ENCODE results near the gene NEU3.
"Not testable (repeated sequence)": the region's sequence is repeated elsewhere in the genome, so short reads cannot be mapped to it uniquely, and the experiment has no call there.

NEU3 gene

DNA sequence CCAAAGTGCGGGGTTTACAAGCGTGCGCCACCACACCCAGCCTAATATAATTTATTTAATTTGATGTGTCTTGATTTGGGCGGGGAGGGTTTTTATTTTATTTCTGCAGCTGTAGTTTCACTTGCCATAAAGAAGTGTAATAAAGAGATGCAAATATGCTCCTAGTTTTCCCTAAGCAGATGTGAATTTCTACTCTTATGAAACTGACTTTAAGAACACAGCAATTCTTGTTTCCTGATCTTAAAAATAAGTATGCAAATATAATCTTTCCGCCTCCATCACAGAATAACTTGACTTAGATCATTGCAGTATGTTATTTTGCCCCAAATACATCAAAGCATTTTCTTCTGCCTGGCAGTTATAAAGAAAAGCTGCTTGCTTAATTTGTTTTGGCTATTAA lies 35.3 kb upstream of the NEU3 start:
- Histone ChIP-seq H3K9ac (ENCODE audit: low read depth in 1 of 2, low read length in 2 of 2) (no peak overlapping the region), H3K4me3 (ENCODE audit: low read depth in 1 of 2, low read length in 2 of 2) (no peak overlapping the region), H3K9me3 (ENCODE audit: control insufficient read depth in 1 of 2, low read length in 2 of 2) (no peaks in the 10 kb centered on the region), H3K27ac (ENCODE audit: low read depth, low read length) (no peak overlapping the region), H3K36me3 (ENCODE audit: control insufficient read depth in 1 of 2, insufficient read depth in 2 of 2, low read length in 2 of 2) (peaks cover 0 to 11% of the 10 kb centered on the region in 2 donors), H3K4me1 (ENCODE audit: control insufficient read depth in 1 of 2, insufficient read depth in 2 of 2, low read length in 2 of 2) (peaks cover 14 to 29% of the 10 kb centered on the region in 2 donors), H3K27me3 (ENCODE audit: control insufficient read depth in 1 of 2, insufficient read depth in 2 of 2, low read length in 2 of 2) (no peaks in the 10 kb centered on the region)

DNA sequence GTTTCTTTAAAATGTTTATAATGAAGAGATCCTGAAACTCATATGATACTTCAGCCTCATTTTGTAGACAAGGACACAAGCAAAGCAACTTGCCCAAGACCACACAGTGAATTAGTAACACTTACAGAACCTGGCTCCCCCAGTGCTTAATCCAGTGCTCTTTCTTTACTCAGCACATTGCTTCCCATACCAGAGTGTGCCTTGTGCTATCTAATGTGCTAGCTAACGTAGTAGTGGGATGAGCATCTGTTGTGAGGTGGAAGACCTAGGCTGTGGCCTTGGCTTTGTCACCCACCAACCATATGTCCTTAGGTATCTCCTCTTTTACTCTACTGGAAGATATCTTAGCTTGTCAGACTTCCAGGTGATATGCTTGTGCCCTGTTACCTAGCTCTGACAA lies 34.5 kb upstream of the NEU3 start:
- peaks cover 0 to 14% of the 10 kb centered on the region in 2 donors for H3K36me3 ChIP-seq (ENCODE audit: control insufficient read depth in 1 of 2, insufficient read depth in 2 of 2, low read length in 2 of 2)
- no peaks in the 10 kb centered on the region for H3K27me3 ChIP-seq (ENCODE audit: control insufficient read depth in 1 of 2, insufficient read depth in 2 of 2, low read length in 2 of 2)
- H3K27ac ChIP-seq (ENCODE audit: low read depth, low read length): no peak overlapping the region
- peaks cover 14 to 29% of the 10 kb centered on the region in 2 donors for H3K4me1 ChIP-seq (ENCODE audit: control insufficient read depth in 1 of 2, insufficient read depth in 2 of 2, low read length in 2 of 2)
- H3K4me3 ChIP-seq (ENCODE audit: low read depth in 1 of 2, low read length in 2 of 2): no peak overlapping the region
- H3K9me3 ChIP-seq (ENCODE audit: control insufficient read depth in 1 of 2, low read length in 2 of 2): no peaks in the 10 kb centered on the region
- no peak overlapping the region for H3K9ac ChIP-seq (ENCODE audit: low read depth in 1 of 2, low read length in 2 of 2)

DNA sequence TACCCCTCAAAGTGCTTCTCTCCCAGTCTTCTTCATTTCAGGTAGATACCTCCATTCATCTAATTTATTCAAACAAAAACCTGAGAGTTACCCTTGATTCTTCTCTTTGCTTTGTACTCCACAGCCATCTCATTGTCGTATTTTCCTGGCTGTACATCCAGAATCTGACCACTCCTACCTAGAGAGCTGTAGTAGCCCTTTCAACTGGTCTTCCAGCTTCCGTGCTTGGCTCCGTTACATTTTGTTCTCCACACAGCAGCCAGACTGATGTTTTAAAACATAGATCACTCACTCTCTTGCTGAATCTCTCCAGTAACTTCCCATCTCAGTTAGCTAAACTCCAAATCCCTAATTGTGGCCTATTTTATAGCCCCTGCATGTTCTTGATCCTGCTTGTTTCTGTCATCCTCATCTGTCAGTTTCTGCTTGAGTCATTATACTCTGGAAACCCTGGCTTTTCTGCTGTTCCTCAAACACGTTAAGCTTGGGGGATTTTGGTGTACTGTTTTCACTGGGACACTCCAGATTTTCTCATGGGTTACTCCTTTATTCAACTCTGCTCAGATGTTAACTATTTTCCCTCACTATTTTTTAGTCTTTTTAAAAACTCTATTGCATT lies 32.2 kb upstream of the NEU3 start:
- Histone ChIP-seq H3K36me3 (ENCODE audit: control insufficient read depth in 1 of 2, insufficient read depth in 2 of 2, low read length in 2 of 2) (peaks cover 0 to 14% of the 10 kb centered on the region in 2 donors), H3K4me3 (ENCODE audit: low read depth in 1 of 2, low read length in 2 of 2) (no peak overlapping the region), H3K4me1 (ENCODE audit: control insufficient read depth in 1 of 2, insufficient read depth in 2 of 2, low read length in 2 of 2) (peaks cover 0 to 15% of the 10 kb centered on the region in 2 donors), H3K9ac (ENCODE audit: low read depth in 1 of 2, low read length in 2 of 2) (no peak overlapping the region), H3K27me3 (ENCODE audit: control insufficient read depth in 1 of 2, insufficient read depth in 2 of 2, low read length in 2 of 2) (no peaks in the 10 kb centered on the region), H3K27ac (ENCODE audit: low read depth, low read length) (no peak overlapping the region), H3K9me3 (ENCODE audit: control insufficient read depth in 1 of 2, low read length in 2 of 2) (no peaks in the 10 kb centered on the region)

DNA sequence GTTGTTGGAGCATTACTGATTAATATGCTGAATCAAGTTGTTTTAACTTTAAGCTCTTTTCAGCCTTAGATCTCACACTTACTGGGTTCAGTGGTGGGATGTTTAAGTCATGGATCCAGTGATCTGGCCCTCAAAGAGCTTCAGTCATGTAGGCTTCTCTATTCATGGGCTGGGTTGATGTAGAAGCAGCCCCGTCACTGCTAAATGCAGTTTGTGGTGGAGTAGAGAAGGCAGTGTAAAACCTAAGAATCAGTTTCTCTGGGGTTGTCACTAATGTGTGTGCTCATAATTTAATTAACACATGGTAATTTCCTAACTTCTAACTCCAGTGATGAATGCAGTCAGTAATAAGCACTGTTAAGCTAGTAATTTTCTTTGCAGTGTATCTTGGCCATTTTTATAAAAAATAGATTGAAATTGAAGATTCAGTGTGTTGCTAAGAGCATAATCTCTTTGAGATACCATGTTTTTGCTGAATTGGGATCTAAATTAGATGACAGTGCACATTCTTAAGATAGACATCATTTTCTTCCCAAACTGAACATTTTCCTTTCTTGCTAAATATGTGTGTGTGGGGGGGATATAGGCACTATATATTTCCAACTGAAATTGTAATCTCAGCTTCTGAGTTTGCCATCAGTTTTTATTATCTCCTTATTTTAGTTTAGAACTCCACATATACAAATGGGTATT lies 30.6 kb upstream of the NEU3 start:
- Histone ChIP-seq H3K4me3 (ENCODE audit: low read depth in 1 of 2, low read length in 2 of 2) (no peak overlapping the region), H3K27ac (ENCODE audit: low read depth, low read length) (no peak overlapping the region), H3K4me1 (ENCODE audit: control insufficient read depth in 1 of 2, insufficient read depth in 2 of 2, low read length in 2 of 2) (peaks cover 0 to 12% of the 10 kb centered on the region in 2 donors), H3K9me3 (ENCODE audit: control insufficient read depth in 1 of 2, low read length in 2 of 2) (no peaks in the 10 kb centered on the region), H3K36me3 (ENCODE audit: control insufficient read depth in 1 of 2, insufficient read depth in 2 of 2, low read length in 2 of 2) (peaks cover 0 to 10% of the 10 kb centered on the region in 2 donors), H3K9ac (ENCODE audit: low read depth in 1 of 2, low read length in 2 of 2) (no peak overlapping the region), H3K27me3 (ENCODE audit: control insufficient read depth in 1 of 2, insufficient read depth in 2 of 2, low read length in 2 of 2) (no peaks in the 10 kb centered on the region)

DNA sequence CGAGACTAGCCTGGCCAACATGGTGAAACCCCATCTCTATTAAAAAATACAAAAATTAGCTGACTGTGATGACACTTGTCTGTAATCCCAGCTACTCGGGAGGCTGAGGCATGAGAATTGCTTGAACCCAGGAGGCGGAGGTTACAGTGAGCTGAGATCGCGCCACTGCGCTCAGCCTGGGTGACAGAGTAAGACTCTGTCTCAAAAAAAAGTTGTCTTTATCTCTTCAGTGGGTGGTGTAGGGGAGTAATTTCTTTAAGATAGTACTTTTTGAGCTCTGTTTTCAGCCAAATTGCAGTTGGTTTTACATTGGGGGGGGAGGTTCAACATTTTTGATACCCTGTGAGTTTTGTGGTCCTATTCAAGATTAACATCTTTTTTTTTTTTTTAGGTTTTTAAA lies 28.6 kb upstream of the NEU3 start:
- H3K27me3 ChIP-seq (ENCODE audit: control insufficient read depth in 1 of 2, insufficient read depth in 2 of 2, low read length in 2 of 2); H3K9me3 ChIP-seq (ENCODE audit: control insufficient read depth in 1 of 2, low read length in 2 of 2); H3K27ac ChIP-seq (ENCODE audit: low read depth, low read length); H3K4me3 ChIP-seq (ENCODE audit: low read depth in 1 of 2, low read length in 2 of 2); H3K9ac ChIP-seq (ENCODE audit: low read depth in 1 of 2, low read length in 2 of 2): not testable (repeated sequence)
- Histone ChIP-seq H3K4me1 (ENCODE audit: control insufficient read depth in 1 of 2, insufficient read depth in 2 of 2, low read length in 2 of 2) (peaks cover 0 to 15% of the 10 kb centered on the region in 2 donors), H3K36me3 (ENCODE audit: control insufficient read depth in 1 of 2, insufficient read depth in 2 of 2, low read length in 2 of 2) (peaks cover 12 to 13% of the 10 kb centered on the region in 2 donors)

DNA sequence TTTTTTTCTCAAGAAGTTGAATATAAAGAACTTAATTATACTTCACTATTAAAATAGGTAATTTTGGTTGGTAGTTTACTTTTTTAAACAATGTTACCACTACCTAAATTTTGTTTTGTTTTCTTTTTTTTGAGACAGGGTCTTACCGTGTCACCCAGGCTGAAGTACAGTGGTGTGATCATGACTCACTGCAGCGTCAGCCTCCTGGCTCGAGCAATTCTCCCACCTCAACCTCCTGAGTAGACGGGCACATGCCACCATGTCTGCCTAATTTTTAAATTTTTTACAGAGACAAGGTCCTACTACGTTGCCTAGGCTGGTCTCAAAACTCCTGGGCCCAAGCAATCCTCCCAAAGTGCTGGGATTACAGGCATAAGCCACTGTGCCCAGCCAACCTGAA lies 22.1 kb upstream of the NEU3 start:
- Histone ChIP-seq H3K27ac (ENCODE audit: low read depth, low read length) (no peak overlapping the region), H3K9ac (ENCODE audit: low read depth in 1 of 2, low read length in 2 of 2) (no peak overlapping the region), H3K27me3 (ENCODE audit: control insufficient read depth in 1 of 2, insufficient read depth in 2 of 2, low read length in 2 of 2) (no peaks in the 10 kb centered on the region), H3K9me3 (ENCODE audit: control insufficient read depth in 1 of 2, low read length in 2 of 2) (no peaks in the 10 kb centered on the region), H3K4me3 (ENCODE audit: low read depth in 1 of 2, low read length in 2 of 2) (no peak overlapping the region), H3K4me1 (ENCODE audit: control insufficient read depth in 1 of 2, insufficient read depth in 2 of 2, low read length in 2 of 2) (peaks cover 0 to 4% of the 10 kb centered on the region in 2 donors), H3K36me3 (ENCODE audit: control insufficient read depth in 1 of 2, insufficient read depth in 2 of 2, low read length in 2 of 2) (peaks cover 13 to 38% of the 10 kb centered on the region in 2 donors)

DNA sequence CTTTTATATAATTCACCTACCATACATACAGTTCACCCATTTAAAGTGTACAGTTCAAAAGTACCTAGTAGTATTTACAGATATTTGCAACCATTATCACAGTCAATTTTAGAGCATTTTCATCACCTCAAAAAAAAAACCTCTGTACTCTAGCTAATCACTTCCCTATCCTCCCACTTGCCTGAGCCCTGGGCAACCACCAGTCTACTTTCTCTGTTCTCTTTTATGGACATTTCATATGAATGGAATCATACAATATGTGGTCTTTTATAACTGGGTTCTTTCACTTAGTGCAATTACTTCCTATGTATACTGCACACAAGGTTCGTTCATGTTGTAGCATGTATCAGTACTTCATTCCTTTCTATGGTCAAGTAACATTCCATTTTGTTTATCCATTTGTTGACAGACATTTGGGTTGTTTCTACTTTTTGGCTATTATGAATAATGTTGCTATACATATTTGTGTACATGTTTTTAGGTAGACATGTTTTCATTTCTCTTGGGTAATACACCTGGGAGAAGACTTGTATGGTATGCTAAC lies 17.8 kb upstream of the NEU3 start:
- Histone ChIP-seq H3K27ac (ENCODE audit: low read depth, low read length) (no peak overlapping the region), H3K9ac (ENCODE audit: low read depth in 1 of 2, low read length in 2 of 2) (no peak overlapping the region), H3K36me3 (ENCODE audit: control insufficient read depth in 1 of 2, insufficient read depth in 2 of 2, low read length in 2 of 2) (peaks cover 4 to 70% of the 10 kb centered on the region in 2 donors)

DNA sequence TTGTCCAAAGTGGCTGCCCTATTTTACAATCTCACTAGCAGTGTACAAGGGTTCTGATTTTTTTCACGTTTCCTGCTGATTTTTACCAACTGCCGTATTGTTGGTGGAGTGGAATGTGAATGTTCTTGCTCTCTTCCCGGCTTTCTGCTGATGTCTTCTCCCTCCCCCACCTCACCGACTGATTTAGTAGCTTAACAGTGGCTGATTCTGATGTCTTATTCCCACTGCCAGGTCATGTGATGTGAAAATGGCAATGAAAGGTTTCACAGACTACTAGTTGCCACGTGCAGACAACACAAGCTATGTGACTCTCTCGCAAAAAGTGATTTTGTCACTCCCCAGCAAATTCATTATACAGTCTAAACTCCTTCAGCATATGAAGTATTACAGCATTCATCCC lies 17.3 kb upstream of the NEU3 start:
- Histone ChIP-seq H3K9ac (ENCODE audit: low read depth in 1 of 2, low read length in 2 of 2) (no peak overlapping the region), H3K4me1 (ENCODE audit: control insufficient read depth in 1 of 2, insufficient read depth in 2 of 2, low read length in 2 of 2) (no peaks in the 10 kb centered on the region), H3K27me3 (ENCODE audit: control insufficient read depth in 1 of 2, insufficient read depth in 2 of 2, low read length in 2 of 2) (no peaks in the 10 kb centered on the region), H3K4me3 (ENCODE audit: low read depth in 1 of 2, low read length in 2 of 2) (no peak overlapping the region), H3K27ac (ENCODE audit: low read depth, low read length) (no peak overlapping the region), H3K9me3 (ENCODE audit: control insufficient read depth in 1 of 2, low read length in 2 of 2) (no peaks in the 10 kb centered on the region), H3K36me3 (ENCODE audit: control insufficient read depth in 1 of 2, insufficient read depth in 2 of 2, low read length in 2 of 2) (peaks cover 7 to 74% of the 10 kb centered on the region in 2 donors)

More for the DNA sequence above, 17.8 kb upstream of the NEU3 start:
- no peaks in the 10 kb centered on the region for H3K4me1 ChIP-seq (ENCODE audit: control insufficient read depth in 1 of 2, insufficient read depth in 2 of 2, low read length in 2 of 2)
- H3K27me3 ChIP-seq (ENCODE audit: control insufficient read depth in 1 of 2, insufficient read depth in 2 of 2, low read length in 2 of 2): no peaks in the 10 kb centered on the region
- no peak overlapping the region for H3K4me3 ChIP-seq (ENCODE audit: low read depth in 1 of 2, low read length in 2 of 2)
- no peaks in the 10 kb centered on the region for H3K9me3 ChIP-seq (ENCODE audit: control insufficient read depth in 1 of 2, low read length in 2 of 2)

DNA sequence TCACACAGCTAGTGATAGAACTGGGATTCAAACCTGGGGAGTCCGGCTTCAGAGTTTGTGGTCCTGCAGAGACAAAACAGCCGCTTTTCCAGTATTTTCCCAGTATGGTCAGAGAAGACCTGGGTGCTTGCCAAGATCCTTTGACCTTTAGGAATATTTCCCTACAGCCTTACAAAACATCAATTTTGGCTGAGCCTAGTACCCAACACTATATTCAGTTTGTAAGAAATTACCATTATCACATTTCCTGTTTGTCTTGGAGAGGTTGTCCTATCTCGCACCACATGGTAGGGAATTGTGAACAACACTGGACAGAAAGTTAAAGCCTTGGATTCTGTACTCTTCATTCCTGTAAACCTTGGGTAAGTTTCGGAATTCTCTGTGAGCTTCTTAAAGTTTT lies 10.7 kb upstream of the NEU3 start:
- H3K9me3 ChIP-seq (ENCODE audit: control insufficient read depth in 1 of 2, low read length in 2 of 2): no peaks in the 10 kb centered on the region
- H3K4me3 ChIP-seq (ENCODE audit: low read depth in 1 of 2, low read length in 2 of 2): no peak overlapping the region
- no peak overlapping the region for H3K9ac ChIP-seq (ENCODE audit: low read depth in 1 of 2, low read length in 2 of 2)
- no peak overlapping the region for H3K27ac ChIP-seq (ENCODE audit: low read depth, low read length)
- H3K36me3 ChIP-seq (ENCODE audit: control insufficient read depth in 1 of 2, insufficient read depth in 2 of 2, low read length in 2 of 2): peaks cover 15 to 54% of the 10 kb centered on the region in 2 donors
- no peaks in the 10 kb centered on the region for H3K27me3 ChIP-seq (ENCODE audit: control insufficient read depth in 1 of 2, insufficient read depth in 2 of 2, low read length in 2 of 2)
- peaks cover 4 to 9% of the 10 kb centered on the region in 2 donors for H3K4me1 ChIP-seq (ENCODE audit: control insufficient read depth in 1 of 2, insufficient read depth in 2 of 2, low read length in 2 of 2)

DNA sequence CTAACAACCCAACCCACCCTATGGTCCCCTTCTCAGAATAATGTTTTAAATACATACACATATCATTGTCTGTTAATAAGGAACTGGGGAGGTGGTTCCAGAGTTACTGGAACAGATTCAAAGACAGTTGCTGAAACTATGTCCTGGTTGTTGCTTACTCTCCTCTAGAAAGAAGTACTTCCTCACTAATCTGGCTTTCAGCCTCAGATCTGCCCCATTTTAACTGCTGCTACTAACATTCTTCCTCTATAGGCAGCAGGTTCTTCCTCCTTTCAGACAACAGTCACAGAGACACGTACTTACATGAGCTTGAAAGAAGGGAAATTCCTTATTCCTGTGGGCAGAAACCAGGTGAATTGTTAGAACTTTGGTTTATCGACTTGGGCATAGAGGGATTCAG lies 8.1 kb upstream of the NEU3 start:
- Histone ChIP-seq H3K9me3 (ENCODE audit: control insufficient read depth in 1 of 2, low read length in 2 of 2) (no peaks in the 10 kb centered on the region), H3K27me3 (ENCODE audit: control insufficient read depth in 1 of 2, insufficient read depth in 2 of 2, low read length in 2 of 2) (no peaks in the 10 kb centered on the region), H3K36me3 (ENCODE audit: control insufficient read depth in 1 of 2, insufficient read depth in 2 of 2, low read length in 2 of 2) (peaks cover 11 to 30% of the 10 kb centered on the region in 2 donors), H3K4me3 (ENCODE audit: low read depth in 1 of 2, low read length in 2 of 2) (no peak overlapping the region), H3K4me1 (ENCODE audit: control insufficient read depth in 1 of 2, insufficient read depth in 2 of 2, low read length in 2 of 2) (peaks cover 4 to 9% of the 10 kb centered on the region in 2 donors), H3K9ac (ENCODE audit: low read depth in 1 of 2, low read length in 2 of 2) (no peak overlapping the region), H3K27ac (ENCODE audit: low read depth, low read length) (no peak overlapping the region)
